ENCODE data around the gene DEPDC5.

DNA sequence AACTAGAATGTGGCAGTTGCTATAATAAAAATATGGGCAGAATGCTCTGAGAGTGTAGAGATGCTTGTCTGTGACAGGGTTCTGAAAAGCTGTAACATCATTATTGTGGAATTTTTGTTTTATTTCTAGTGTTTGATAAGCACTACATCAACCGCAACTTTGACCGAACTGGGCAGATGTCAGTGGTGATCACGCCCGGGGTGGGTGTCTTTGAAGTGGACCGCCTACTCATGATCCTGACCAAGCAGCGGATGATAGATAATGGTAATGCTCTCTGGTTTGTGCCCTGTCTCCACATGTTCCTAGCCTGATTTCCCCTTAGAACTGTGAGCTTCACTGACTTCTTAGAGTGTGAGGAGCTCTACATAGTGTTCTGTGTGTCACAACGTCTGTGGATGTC lies 48.8 kb downstream of the DEPDC5 start:
- TF ChIP-seq CTCF (IDR thresholded peaks at IDR 0.05) (no peak), POLR2A (IDR thresholded peaks at IDR 0.05) (no peak)

All from transverse colon (tissue), 3 donors.